ENCODE results near the gene RIPOR3.
"Not testable (repeated sequence)": the region's sequence is repeated elsewhere in the genome, so short reads cannot be mapped to it uniquely, and the experiment has no call there.

DNA sequence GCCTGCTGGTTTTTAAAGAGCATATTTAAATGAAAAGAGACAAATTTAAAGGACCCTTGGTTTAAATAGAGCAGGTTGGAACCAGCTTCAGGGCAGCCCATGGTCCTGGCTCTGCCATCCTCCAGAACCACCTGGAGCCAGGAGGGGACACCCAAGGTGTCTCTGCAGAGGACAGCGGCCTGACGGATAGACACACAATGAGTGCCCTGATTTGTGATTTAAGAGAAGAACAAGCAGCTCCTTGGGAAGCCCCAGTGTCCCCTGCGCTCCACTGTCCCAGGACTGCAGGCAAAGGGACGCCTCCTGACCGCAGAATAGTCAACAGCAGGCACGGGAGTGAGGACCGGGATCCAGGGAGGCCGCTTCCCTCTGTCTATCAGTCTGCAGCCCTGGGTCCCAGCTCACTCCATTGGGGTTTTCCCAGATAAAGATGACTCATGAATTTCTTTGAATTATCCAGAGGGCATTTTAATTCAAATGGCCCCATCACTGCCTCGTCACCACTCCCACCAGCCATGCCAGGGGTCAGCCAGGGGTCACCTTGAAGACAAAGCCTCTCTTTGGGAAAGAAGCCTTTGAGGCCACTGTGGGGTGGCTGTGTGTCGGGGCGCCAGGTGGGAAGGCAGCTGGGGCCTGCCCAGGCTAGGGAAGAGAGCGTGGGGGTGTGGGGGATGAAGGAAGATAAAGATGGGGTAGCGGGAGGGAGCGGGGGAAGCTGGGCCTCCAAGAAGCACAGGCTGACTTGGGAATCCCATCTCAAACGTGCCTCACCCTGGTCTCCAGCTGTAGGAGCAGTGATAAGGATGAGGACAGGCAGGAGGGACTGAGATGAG, 53.1 kb downstream of the RIPOR3 start:
- not testable (repeated sequence) for TF ChIP-seq POLR2A, CTCF (IDR thresholded peaks at IDR 0.05)
